GM12872 (cell line): ENCODE data around the gene HES3.

Experiments
- TF ChIP-seq, protein P1 (sequence below): IDR thresholded peaks from 3 replicates; pipeline ENCODE4 v1.5.1; 2011; ENCODE audit warnings: low read depth, mild to moderate bottlenecking, low read length, moderate library complexity; ENCODE audit not compliant: insufficient read depth

Gene HES3

DNA sequence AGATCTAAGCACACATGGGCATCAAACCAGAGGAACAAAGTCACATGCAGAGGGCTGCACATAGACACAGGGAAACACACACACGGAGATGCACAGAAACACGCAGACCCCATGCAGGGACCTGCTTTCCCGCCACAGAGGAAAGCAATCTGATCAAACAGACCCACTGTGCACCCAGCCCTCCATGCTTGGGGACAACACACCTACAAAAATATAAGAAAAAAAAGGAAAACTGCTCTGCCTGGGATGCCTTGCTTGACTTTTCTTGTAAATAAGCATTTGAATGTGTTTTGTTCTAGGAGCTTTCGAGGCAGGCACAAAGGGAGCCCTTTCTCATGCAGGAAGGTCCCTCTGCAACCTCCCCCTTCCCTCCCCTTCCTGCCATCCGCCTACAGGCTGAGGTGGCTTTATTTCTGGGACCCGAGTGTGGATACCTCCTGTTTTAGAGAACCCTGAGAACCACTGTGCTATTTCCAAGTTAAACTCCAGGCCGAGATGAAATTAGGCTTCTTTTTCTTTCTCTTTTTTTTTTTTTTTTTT, 4.7 kb upstream of the HES3 start:
- TF ChIP-seq, protein P1, sequence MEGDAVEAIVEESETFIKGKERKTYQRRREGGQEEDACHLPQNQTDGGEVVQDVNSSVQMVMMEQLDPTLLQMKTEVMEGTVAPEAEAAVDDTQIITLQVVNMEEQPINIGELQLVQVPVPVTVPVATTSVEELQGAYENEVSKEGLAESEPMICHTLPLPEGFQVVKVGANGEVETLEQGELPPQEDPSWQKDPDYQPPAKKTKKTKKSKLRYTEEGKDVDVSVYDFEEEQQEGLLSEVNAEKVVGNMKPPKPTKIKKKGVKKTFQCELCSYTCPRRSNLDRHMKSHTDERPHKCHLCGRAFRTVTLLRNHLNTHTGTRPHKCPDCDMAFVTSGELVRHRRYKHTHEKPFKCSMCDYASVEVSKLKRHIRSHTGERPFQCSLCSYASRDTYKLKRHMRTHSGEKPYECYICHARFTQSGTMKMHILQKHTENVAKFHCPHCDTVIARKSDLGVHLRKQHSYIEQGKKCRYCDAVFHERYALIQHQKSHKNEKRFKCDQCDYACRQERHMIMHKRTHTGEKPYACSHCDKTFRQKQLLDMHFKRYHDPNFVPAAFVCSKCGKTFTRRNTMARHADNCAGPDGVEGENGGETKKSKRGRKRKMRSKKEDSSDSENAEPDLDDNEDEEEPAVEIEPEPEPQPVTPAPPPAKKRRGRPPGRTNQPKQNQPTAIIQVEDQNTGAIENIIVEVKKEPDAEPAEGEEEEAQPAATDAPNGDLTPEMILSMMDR = no peak

DNA sequence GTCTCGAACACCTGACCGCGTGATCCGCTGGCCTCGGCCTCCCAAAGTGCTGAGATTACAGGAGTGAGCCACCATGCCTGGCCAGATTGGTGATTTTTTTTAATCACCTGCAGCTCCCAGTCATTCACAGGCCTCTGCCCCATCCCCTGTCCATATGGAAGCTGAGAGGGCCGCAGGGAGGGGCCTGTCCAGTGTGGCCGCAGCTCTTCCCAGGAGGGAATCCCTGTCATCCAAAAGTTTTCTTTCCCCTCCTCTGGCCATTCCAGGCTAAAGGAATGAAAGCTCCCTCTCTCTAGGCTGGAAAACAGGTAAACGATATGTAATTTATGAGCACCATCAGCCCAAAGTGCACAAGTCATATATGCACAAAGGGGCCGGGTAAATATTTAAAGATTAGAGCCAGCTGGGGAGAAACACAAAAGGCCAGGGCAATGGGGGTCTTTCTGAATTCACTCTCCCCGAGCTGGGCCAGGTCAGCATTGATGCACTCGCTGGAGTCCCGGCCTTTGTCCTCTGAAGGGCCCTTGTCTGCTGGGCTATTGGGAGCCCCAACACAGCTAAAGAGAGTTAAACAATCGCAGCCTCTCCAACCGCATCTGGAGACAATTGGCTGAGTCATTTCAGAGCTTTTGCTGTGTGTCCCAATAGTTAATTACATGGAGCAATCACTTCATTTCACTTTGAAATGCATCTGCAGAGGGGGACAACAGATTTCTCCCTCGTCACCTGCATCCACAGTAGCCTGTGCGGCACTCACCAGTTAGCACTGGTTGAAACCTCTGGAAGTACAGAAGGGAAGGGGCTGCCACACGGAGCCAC, 3.8 kb upstream of the HES3 start:
- TF ChIP-seq, protein P1 = no peak

DNA sequence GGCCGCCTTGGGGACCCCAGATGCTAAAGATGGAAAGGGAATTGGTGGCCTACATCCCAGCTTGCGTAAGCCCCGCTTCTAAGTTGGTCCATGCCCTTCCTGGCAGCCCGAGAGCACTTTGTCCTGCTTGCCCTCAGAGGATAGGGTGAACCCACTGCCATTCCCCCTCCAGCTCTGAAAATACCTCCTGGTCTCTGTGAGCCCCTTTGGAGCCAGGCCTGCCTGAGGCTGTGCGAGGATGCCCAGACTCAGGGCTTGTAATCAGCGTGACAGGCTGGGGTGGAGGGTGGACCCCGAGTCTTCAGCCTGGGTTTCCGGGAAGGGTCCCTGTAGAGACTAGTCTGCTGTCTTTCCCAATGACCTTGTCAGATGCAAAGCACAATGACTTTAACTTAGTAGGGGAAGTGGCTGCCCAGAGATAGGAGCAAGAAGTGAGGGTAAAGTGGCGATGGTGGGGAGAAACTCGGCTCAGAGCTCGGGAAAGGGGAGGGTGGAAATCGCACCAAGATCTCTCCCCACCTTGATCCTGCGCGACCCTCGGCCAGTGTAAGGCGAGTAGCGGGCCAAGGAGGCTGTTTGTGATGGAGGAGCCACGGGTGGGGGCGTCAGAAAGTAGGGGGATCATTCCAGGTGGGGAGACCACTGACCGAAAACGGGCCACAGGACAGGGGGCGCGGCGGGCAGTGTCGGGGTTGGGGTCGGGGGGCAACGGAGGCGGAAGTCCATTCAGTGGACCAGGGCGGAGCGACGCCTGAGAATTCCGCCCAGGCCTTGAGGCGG, 2.7 kb upstream of the HES3 start:
- TF ChIP-seq, protein P1 = no peak

DNA sequence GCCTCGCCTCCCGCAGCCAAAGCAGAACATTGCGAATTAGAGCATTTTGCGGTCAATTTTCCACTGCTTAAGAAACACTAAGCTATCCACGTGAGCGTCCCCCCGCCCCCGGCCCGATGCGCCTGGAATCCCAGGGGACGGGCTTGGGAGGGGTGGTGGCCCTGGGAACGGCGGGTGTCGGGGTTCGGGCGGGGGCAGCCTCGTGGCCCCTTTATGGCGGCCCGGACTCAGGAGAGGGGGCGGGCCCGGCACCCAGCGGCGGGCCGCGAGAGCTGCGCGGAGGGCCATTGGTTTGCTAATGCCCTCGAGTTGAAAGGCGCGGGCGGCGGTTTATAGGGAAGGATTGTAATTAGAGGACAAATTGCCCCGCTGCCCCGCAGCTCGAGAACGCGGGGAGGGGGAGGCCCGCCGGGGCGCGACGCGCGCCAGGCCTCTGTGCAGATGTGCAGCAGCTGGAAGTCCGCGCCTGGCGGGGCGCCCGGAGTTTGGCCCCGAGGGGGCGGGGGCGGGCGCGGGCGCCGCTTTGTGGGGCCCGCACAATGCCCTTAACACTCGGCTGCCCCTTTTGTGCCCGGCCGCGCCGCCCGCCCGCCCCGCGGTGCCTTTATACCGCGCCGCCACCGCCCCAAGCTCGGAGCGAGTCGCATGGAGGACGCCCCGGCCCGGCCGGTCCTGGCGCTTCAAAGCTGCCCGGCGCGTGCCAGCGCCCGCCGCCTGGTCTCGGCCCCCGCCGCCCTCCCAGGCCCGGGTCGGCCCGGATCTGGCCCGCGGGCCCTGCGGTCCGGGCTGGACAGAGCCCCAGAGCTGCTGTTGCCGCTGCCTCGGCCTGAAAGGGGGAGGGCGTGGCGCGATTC, 1.9 kb upstream of the HES3 start:
- TF ChIP-seq, protein P1 = no peak

- TF ChIP-seq, protein P1 = no peak
These were observed 735 bp upstream of the HES3 start for GRCh38 chr1:6243053-6243834.

DNA sequence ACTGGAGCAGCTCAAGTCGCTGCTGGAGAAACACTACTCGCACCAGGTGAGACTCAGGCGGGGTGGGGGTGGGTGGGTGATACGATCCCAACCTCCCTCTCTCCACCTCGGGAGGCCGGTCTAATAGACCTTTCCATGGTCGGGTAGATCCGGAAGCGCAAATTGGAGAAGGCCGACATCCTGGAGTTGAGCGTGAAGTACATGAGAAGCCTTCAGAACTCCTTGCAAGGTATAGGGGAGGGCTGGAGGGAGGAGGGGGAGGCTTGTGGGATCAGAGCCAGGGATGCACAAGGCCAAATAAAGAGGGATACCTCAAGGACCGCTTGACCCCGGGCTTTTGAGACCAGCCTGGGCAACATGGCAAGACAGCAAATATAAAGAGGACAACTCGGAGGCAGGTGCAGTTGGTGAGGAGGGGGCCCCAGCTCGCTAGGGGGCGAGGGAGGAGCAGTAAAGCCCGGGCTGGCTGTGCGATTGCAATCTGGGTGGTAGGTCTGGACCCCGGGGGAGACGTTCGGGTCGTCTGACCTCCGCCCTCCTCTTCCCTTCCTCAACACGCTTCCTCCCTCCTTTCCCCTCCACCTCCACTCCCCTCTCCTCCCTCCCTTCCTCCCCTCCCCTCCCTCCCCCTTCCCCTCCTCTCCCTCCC, 546 bp downstream of the HES3 start:
- TF ChIP-seq, protein P1 = no peak
